ENCODE data around the gene HUWE1.
"Not testable (repeated sequence)": the region's sequence is repeated elsewhere in the genome, so short reads cannot be mapped to it uniquely, and the experiment has no call there.

Gene HUWE1

GRCh38 chrX:53526999-53527398, 159.5 kb downstream of the HUWE1 start:
- in situ Hi-C loops (cut with HindIII; ENCODE audit: low sequenced_read_pairs): no loop called here

DNA sequence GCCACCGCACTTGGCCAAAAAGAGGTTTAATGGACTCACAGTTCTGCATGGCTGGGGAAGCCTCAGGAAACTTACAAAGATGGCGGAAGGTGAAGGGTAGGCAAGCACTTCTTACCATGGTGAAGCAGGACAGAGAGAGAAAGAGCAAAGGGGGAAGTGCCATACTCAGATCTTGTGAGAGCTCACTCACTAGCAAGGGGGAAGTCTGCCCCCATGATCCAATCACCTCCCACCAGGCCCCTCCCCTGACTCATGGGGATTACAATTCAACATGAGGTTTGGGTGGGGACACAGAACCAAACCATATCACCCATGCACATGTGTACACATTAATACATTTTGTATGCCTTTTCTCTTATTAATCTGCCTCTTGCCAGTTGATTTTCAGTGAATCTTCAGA, 175.2 kb downstream of the HUWE1 start:
- in situ Hi-C loops (cut with HindIII; ENCODE audit: low sequenced_read_pairs): no loop called here

DNA sequence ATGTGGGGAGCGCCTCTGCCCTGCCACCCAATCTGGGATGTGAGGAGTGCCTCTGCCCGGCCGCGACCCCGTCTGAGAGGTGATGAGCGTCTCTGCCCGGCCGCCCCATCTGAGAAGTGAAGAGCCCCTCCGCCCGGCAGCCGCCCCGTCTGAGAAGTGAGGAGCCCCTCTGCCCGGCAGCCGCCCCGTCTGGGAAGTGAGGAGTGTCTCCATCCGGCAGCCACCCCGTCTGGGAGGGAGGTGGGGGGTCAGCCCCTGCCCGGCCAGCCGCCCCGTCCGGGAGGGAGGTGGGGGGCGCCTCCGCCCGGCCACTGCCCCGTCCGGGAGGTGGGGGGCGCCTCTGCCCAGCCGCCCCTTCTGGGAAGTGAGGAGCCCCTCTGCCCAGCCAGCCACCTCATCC, 182.5 kb downstream of the HUWE1 start:
- in situ Hi-C loops (cut with HindIII; ENCODE audit: low sequenced_read_pairs): not testable (repeated sequence)

GRCh38 chrX:53494436-53494835, 192.1 kb downstream of the HUWE1 start:
- in situ Hi-C loops (cut with HindIII; ENCODE audit: low sequenced_read_pairs): no loop called here

- in situ Hi-C loops (cut with HindIII; ENCODE audit: low sequenced_read_pairs): no loop called here
These were observed 200.2 kb downstream of the HUWE1 start for GRCh38 chrX:53486285-53486684.

DNA sequence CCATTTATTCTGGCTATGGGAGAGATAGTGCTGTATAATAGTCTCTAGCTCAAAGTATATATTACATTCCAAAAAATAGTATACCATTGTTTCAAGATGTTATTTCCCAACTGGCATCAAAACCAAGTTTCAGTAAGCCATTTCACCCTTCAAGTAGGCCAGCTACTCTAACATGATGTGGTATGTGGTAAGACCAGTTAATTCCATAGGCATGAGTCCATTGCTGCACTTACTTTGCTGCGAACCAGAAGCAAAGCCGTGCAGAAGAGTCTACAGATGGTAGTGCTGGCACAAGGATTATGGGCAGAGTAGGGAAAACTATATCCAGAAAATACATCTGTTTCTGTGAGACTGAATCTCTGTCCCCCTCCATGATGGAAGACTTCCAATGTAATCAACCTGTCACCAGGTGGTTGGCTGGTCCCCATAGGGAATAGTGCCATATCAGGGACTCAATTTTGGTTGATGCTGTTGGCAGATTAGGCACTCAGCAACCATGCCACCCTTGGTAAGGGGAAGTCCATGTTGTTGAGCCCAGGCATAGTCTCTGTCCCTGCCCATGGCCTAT, 202.6 kb downstream of the HUWE1 start:
- in situ Hi-C loops (cut with HindIII; ENCODE audit: low sequenced_read_pairs): no loop called here

GRCh38 chrX:53483416-53483815, 203.1 kb downstream of the HUWE1 start:
- in situ Hi-C loops (cut with HindIII; ENCODE audit: low sequenced_read_pairs): no loop called here

All from DLD1 (cell line).